Measurements from ENCODE around the gene IL19. TPM values are rescaled to one million over a fixed set of nuclear protein-coding genes. Genes with fewer than 3 reads are reported as not detected.

The IL19 gene
- total RNA-seq, 6 donors from 2014 or later, result not detected

DNA sequence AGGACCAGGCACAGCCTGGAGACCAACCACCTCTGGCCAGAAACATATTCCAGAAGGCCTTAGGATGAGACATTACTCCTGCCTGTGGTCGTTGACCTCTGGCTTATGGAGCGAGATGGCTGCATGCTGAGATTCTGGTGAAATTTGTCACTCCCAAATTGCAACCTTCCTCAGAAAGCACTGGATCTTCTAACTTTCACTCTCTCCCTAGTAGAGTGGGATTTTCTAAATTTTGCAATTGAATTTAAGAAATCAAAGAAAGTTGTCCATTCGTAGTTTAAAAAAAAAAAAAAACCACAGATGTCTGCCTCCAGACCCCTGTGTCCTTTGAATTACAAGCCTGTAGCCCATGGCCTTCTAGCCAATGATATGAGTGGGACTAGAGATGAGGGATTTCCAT, 30.3 kb downstream of the IL19 start:
- no peaks in the 10 kb centered on the region for H3K9me3 ChIP-seq
- H3K4me1 ChIP-seq, result peaks cover 0 to 2% (median 0%) of the 10 kb centered on the region in 4 donors

DNA sequence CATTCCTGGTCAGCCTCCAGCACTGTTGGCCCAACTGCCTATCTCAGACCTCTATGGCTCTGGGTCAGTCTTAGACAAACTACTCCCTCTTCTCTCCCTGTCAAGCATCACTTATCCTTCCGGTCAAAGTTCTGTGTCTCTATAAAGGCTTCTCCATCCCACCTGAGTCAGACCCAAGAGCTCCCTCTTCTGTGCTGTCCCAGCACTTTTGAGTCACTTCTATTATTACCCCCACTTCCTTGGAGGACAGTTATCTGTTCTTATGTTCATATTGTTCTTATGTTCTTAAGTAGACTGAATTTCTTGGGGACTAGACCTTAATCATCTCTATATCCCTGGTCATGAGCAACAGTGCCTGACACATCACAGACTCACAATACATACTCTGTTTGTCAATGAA, 30.9 kb downstream of the IL19 start:
- TF ChIP-seq POLR2A (IDR thresholded peaks at IDR 0.05) (no peak), EP300 (IDR thresholded peaks at IDR 0.05) (no peak), POLR2AphosphoS5 (IDR thresholded peaks at IDR 0.05) (no peak)
- TF ChIP-seq, protein P1, sequence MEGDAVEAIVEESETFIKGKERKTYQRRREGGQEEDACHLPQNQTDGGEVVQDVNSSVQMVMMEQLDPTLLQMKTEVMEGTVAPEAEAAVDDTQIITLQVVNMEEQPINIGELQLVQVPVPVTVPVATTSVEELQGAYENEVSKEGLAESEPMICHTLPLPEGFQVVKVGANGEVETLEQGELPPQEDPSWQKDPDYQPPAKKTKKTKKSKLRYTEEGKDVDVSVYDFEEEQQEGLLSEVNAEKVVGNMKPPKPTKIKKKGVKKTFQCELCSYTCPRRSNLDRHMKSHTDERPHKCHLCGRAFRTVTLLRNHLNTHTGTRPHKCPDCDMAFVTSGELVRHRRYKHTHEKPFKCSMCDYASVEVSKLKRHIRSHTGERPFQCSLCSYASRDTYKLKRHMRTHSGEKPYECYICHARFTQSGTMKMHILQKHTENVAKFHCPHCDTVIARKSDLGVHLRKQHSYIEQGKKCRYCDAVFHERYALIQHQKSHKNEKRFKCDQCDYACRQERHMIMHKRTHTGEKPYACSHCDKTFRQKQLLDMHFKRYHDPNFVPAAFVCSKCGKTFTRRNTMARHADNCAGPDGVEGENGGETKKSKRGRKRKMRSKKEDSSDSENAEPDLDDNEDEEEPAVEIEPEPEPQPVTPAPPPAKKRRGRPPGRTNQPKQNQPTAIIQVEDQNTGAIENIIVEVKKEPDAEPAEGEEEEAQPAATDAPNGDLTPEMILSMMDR (IDR thresholded peaks at IDR 0.05), result no peak
- Histone ChIP-seq H3K36me3 (no peaks in the 10 kb centered on the region), H3K4me1 (peaks cover 0 to 2% (median 0%) of the 10 kb centered on the region in 4 donors), H3K9me3 (no peaks in the 10 kb centered on the region), H3K27me3 (no peaks in the 10 kb centered on the region), H3K4me3 (no peak overlapping the region), H3K27ac (no peak overlapping the region)
- ATAC-seq (ENCODE audit: low FRiP score in 2 of 2) (no peak), DNase-seq (no peak)
- WGBS, 2 donors, result 84 to 88% methylated on average over 1 of the region's 1 CpG

More for the DNA sequence above, 30.3 kb downstream of the IL19 start:
- no peak for ATAC-seq (ENCODE audit: low FRiP score in 2 of 2)
- Histone ChIP-seq H3K4me3 (no peak overlapping the region), H3K27me3 (no peaks in the 10 kb centered on the region), H3K36me3 (no peaks in the 10 kb centered on the region), H3K27ac (no peak overlapping the region)
- 85 to 93% methylated on average over 3 of the region's 3 CpGs for WGBS, 2 donors
- DNase-seq, result no peak
- TF ChIP-seq, protein P1 (IDR thresholded peaks at IDR 0.05), result no peak
- TF ChIP-seq POLR2A (IDR thresholded peaks at IDR 0.05), result no peak
- TF ChIP-seq POLR2AphosphoS5 (IDR thresholded peaks at IDR 0.05), result no peak
- TF ChIP-seq EP300 (IDR thresholded peaks at IDR 0.05), result no peak

DNA sequence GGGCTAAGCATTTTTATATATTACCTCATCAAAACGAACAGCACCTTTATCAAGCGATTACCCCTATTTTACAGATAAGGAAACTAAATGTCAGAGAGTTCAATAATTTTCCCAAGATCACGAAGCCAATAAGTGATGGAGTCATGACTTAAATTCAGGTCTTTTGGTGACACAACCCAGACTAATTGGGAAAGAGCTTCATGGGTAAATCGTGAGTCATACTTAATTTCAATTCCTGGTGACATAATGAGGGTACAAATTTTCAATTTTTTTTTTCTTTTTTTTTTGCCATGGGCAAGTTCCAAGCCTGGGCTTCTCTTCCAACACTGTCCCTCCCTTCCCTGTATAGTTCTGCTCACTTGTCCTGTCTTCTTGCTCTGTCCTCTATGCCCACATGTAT, 31.8 kb downstream of the IL19 start:
- 73 to 86% methylated on average over 4 of the region's 4 CpGs for WGBS, 2 donors
- no peaks in the 10 kb centered on the region for H3K27me3 ChIP-seq
- H3K27ac ChIP-seq, result no peak overlapping the region
- peaks cover 0 to 2% (median 0%) of the 10 kb centered on the region in 4 donors for H3K4me1 ChIP-seq
- ATAC-seq (ENCODE audit: low FRiP score in 2 of 2) (no peak), DNase-seq (no peak)
- TF ChIP-seq POLR2AphosphoS5 (IDR thresholded peaks at IDR 0.05) (no peak), EP300 (IDR thresholded peaks at IDR 0.05) (no peak), POLR2A (IDR thresholded peaks at IDR 0.05) (no peak)
- TF ChIP-seq, protein P1 (IDR thresholded peaks at IDR 0.05), result no peak
- no peaks in the 10 kb centered on the region for H3K36me3 ChIP-seq
- H3K4me3 ChIP-seq, result no peak overlapping the region
- H3K9me3 ChIP-seq, result no peaks in the 10 kb centered on the region

DNA sequence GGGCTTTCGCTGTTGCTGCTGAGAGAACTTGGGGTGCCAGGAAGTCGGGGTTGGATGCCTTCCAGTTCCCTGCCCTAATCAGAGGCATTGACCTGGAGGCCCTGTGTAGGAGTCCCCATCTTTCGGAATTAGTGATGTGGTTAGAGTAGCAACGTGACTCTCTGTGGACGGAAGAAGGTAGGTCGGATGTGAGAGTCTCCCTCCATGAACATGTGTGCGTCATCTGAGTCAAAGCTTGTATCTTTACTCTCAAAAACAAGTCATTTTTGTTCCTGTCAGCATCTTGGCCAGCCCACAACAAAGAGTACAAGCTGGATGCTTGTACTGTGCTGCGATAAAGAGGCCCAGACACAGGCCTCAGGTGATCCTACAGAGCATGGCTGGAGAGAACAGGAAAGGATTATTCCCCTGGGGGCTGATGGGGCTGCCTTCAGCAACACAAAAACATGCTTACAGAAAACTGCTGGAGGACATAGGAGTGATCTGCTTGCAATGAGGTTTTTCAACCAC, 32.7 kb downstream of the IL19 start:
- peak in 1 of 2 donors; percentile 35 for DNase-seq
- 86 to 87% methylated on average over 8 of the region's 8 CpGs for WGBS, 2 donors
- Histone ChIP-seq H3K36me3 (no peaks in the 10 kb centered on the region), H3K4me1 (peaks cover 0 to 2% (median 0%) of the 10 kb centered on the region in 4 donors), H3K27ac (peak overlapping the region in 1 of 4 donors; percentile 48), H3K9me3 (no peaks in the 10 kb centered on the region), H3K27me3 (no peaks in the 10 kb centered on the region), H3K4me3 (no peak overlapping the region)
- TF ChIP-seq POLR2AphosphoS5 (IDR thresholded peaks at IDR 0.05) (peak in 1 of 2 donors; percentile 28), POLR2A (IDR thresholded peaks at IDR 0.05) (peak in 1 of 4 donors; percentile 25), EP300 (IDR thresholded peaks at IDR 0.05) (no peak)
- ATAC-seq (ENCODE audit: low FRiP score in 2 of 2), result peak in 1 of 2 donors; percentile 58

DNA sequence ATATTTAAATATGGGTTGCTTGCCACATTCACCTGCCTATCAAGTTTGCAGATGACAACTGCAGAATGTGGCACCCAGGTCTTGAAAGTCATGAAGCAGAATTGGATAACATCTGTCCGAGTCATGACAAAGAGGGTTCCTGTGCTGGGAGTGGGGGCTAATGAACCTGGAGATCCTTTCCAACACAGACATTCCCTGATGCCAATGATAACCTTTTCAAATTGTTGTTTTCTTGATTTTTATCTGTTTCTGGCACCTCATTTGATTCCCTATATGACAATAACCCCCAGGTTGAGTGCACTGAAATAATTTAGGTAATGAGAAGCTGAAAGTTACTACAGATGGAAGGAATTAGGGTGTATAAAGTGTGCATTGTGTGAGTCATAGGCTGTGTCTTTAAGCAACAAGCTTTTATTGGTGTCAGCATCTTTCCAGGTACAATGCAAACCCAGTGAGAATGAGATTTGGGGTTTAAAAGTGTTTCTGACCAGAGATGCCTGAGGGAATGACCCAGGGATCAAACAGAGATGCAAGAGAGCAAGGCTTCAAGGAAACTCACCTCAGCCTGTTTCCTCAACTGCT, 33.7 kb downstream of the IL19 start:
- H3K27ac ChIP-seq, result peak overlapping the region in 3 of 4 donors; percentile 8 to 48 (median 12)
- H3K27me3 ChIP-seq, result no peaks in the 10 kb centered on the region
- TF ChIP-seq EP300 (IDR thresholded peaks at IDR 0.05) (no peak), POLR2AphosphoS5 (IDR thresholded peaks at IDR 0.05) (no peak)
- DNase-seq (no peak), ATAC-seq (ENCODE audit: low FRiP score in 2 of 2) (no peak)
- H3K9me3 ChIP-seq, result no peaks in the 10 kb centered on the region
- H3K4me3 ChIP-seq, result no peak overlapping the region
- H3K4me1 ChIP-seq, result peaks cover 0 to 2% (median 0%) of the 10 kb centered on the region in 4 donors
- WGBS, 2 donors, result 84 to 91% methylated on average over 1 of the region's 1 CpG
- no peaks in the 10 kb centered on the region for H3K36me3 ChIP-seq

DNA sequence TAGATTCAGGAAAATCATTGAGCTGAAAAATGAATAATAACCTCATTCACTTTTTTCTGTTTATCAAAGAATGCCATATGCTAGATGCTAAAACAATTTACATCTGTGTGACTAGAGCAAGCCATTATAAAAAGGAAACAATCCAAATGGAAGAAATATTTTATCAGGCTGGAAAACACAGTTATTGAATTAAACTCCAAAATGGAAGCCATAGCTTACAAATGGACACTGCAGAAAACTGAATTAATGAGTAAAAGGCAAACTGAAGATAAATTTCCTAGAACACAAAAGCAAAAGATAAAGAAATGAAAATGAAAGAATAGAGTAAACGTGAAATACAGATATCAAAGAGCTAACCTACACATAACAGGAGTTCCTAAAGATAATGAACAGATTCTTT, 34.8 kb downstream of the IL19 start:
- ATAC-seq (ENCODE audit: low FRiP score in 2 of 2), result no peak
- Histone ChIP-seq H3K4me3 (no peak overlapping the region), H3K4me1 (peaks cover 0 to 2% (median 0%) of the 10 kb centered on the region in 4 donors), H3K36me3 (no peaks in the 10 kb centered on the region), H3K27ac (no peak overlapping the region), H3K27me3 (no peaks in the 10 kb centered on the region), H3K9me3 (no peaks in the 10 kb centered on the region)
- TF ChIP-seq POLR2A (IDR thresholded peaks at IDR 0.05) (no peak), POLR2AphosphoS5 (IDR thresholded peaks at IDR 0.05) (no peak), EP300 (IDR thresholded peaks at IDR 0.05) (no peak)
- TF ChIP-seq, protein P1 (IDR thresholded peaks at IDR 0.05), result no peak
- no peak for DNase-seq
- WGBS, 2 donors, result 69 to 76% methylated on average over 1 of the region's 1 CpG

Data from upper lobe of left lung (tissue), 6 donors.